GM19328 (cell line): ENCODE data around the gene NOC2L.
"Not testable (repeated sequence)": the region's sequence is repeated elsewhere in the genome, so short reads cannot be mapped to it uniquely, and the experiment has no call there.

Source experiments
- ATAC-seq: cut with Tn5 transposase; IDR thresholded peaks from one replicate; pipeline ENCODE4 v1.9.1; 2021; ENCODE audit warnings: mild to moderate bottlenecking, moderate library complexity; ENCODE audit not compliant: unreplicated experiment

Gene NOC2L

GRCh38 chr1:963746-964525 lies 4.9 kb upstream of the NOC2L start:
- ATAC-seq: no peak

- ATAC-seq: no peak
Observed at GRCh38 chr1:963301-963651, 4.2 kb upstream of the NOC2L start.

GRCh38 chr1:962381-963300 lies 3.6 kb upstream of the NOC2L start:
- no peak for ATAC-seq

- ATAC-seq: no peak
Observed at GRCh38 chr1:961132-961669, 2.1 kb upstream of the NOC2L start.

- ATAC-seq: peak; percentile 45
Observed at GRCh38 chr1:960363-961131, 1.5 kb upstream of the NOC2L start, which contains the start of gene KLHL17. TSS of gene KLHL17 (plus strand) at chr1:960584. CDS start at chr1:960694, 110 bp downstream.

GRCh38 chr1:959731-960362 lies 791 bp upstream of the NOC2L start:
- no peak for ATAC-seq

GRCh38 chr1:956636-957035 lies 2.4 kb downstream of the NOC2L start:
- ATAC-seq: no peak

GRCh38 chr1:955474-955873 lies 3.6 kb downstream of the NOC2L start:
- ATAC-seq: no peak

GRCh38 chr1:954927-955326 lies 4.1 kb downstream of the NOC2L start:
- no peak for ATAC-seq

GRCh38 chr1:953524-954320 lies 5.3 kb downstream of the NOC2L start:
- ATAC-seq: no peak

- ATAC-seq: no peak
Observed at GRCh38 chr1:952603-953002, 6.5 kb downstream of the NOC2L start.

GRCh38 chr1:952201-952600 lies 6.9 kb downstream of the NOC2L start:
- no peak for ATAC-seq

- no peak for ATAC-seq
Observed at GRCh38 chr1:951364-951763, 7.7 kb downstream of the NOC2L start.

GRCh38 chr1:950881-951280 lies 8.2 kb downstream of the NOC2L start:
- ATAC-seq: no peak

- ATAC-seq: no peak
Observed at GRCh38 chr1:950268-950667, 8.8 kb downstream of the NOC2L start.

GRCh38 chr1:947958-948357 lies 11.1 kb downstream of the NOC2L start:
- ATAC-seq: no peak

GRCh38 chr1:946811-947210 lies 12.2 kb downstream of the NOC2L start:
- ATAC-seq: not testable (repeated sequence)

GRCh38 chr1:945688-946556 lies 13.1 kb downstream of the NOC2L start:
- ATAC-seq: no peak
